Endothelial cell of umbilical vein (primary cell): Measurements from ENCODE around the gene ZNF837. TPM values are rescaled to one million over a fixed set of nuclear protein-coding genes. Genes with fewer than 3 reads are reported as not detected.

Experiments
- BruUV-seq: library from RNA; stranded (reverse); fragments of 400-500 nt; replicated peaks from 2 replicates; lab custom pipeline; 2021; lab: Mats Ljungman, UMichigan
- CTCF ChIA-PET: fragments of 300-600, 350-600 bp; sonication (Branson Sonifier 250); formaldehyde crosslinking; loops from one replicate; lab custom pipeline; 2021; ENCODE audit warnings: antibody characterized with exemption, inconsistent platforms; lab: Charles Lee
- POLR2A ChIA-PET: fragments of 300-600, 350-600 bp; sonication (Branson Sonifier 250); formaldehyde crosslinking; loops from one replicate; lab custom pipeline; 2021; ENCODE audit warnings: antibody characterized with exemption, inconsistent platforms; lab: Charles Lee
- DNase-seq: peaks from one replicate; pipeline ENCODE4 v3.0.0-alpha.2; 2011; ENCODE audit warnings: low read depth, low spot score
- FAIRE-seq: peaks from 2 replicates; lab custom pipeline; 2011; peaks lifted over from hg19 to GRCh38; lab: Jason Lieb, UNC
- H2AFZ ChIP-seq: 2 replicates; pipeline ENCODE4 v1.6.0; 2012; ENCODE audit warnings: low read depth, low read length, control low read depth, inconsistent platforms
- H3K27ac ChIP-seq: 2 replicates; pipeline ENCODE4 v1.5.1; 2011; ENCODE audit warnings: low read depth, mild to moderate bottlenecking, control low read depth, low read length, moderate library complexity; ENCODE audit not compliant: insufficient read depth
- H3K27me3 ChIP-seq, 2 experiments: 2 replicates each; pipeline versions ENCODE4 v1.6.0 to v1.6.1; 2011; ENCODE audit warnings: low read length in 2 of 2, mixed read lengths in 1 of 2; ENCODE audit not compliant: control insufficient read depth in 2 of 2, insufficient read depth in 2 of 2
- H3K36me3 ChIP-seq, 2 experiments: 2 replicates in 1 of 2; 3 replicates in 1 of 2; pipeline ENCODE4 v1.5.1; 2011; ENCODE audit warnings: low read length in 2 of 2, mild to moderate bottlenecking in 1 of 2, moderate library complexity in 1 of 2; ENCODE audit not compliant: control insufficient read depth in 2 of 2, insufficient read depth in 2 of 2; ENCODE audit errors: extremely low read depth in 1 of 2
- H3K4me1 ChIP-seq: 3 replicates; pipeline ENCODE4 v1.5.1; 2011; ENCODE audit warnings: mild to moderate bottlenecking, low read length; ENCODE audit not compliant: control insufficient read depth, insufficient read depth; ENCODE audit errors: extremely low read depth
- H3K4me2 ChIP-seq: 2 replicates; pipeline ENCODE4 v1.6.1; 2011; ENCODE audit warnings: low read length, control low read depth, mixed read lengths; ENCODE audit not compliant: insufficient read depth
- H3K4me3 ChIP-seq, 3 experiments: fragments of 200-600 bp in 1 of 3; sonication (generic), shearing (Covaris generic) in 1 of 3; replicated peaks in 1 of 3; 2 replicates each; pipeline ENCODE4 v1.5.1; 2011 to 2016; ENCODE audit warnings: control low read depth in 3 of 3, low read length in 3 of 3, mild to moderate bottlenecking in 2 of 3, inconsistent platforms in 1 of 3, low read depth in 1 of 3, moderate library complexity in 1 of 3; ENCODE audit not compliant: insufficient read depth in 1 of 3
- H3K79me2 ChIP-seq: 2 replicates; pipeline ENCODE4 v1.6.0; 2012; ENCODE audit warnings: low read length, inconsistent platforms; ENCODE audit not compliant: control insufficient read depth, insufficient read depth
- H3K9ac ChIP-seq: replicated peaks from 2 replicates; pipeline ENCODE3; 2011; ENCODE audit warnings: low read length, control low read depth; ENCODE audit not compliant: insufficient read depth; ENCODE audit errors: extremely low read depth
- H3K9me1 ChIP-seq: replicated peaks from 3 replicates; pipeline ENCODE4 v1.6.0; 2011; ENCODE audit warnings: mild to moderate bottlenecking, low read length; ENCODE audit not compliant: control insufficient read depth, insufficient read depth; ENCODE audit errors: extremely low read depth
- H3K9me3 ChIP-seq: replicated peaks from 2 replicates; pipeline ENCODE4 v1.5.1; 2012; ENCODE audit warnings: low read length, inconsistent platforms; ENCODE audit not compliant: control insufficient read depth, insufficient read depth
- H4K20me1 ChIP-seq: replicated peaks from 2 replicates; pipeline ENCODE3; 2011; ENCODE audit warnings: mild to moderate bottlenecking, low read length; ENCODE audit not compliant: control insufficient read depth, insufficient read depth; ENCODE audit errors: extremely low read depth
- EZH2 ChIP-seq: IDR thresholded peaks from 2 replicates; pipeline ENCODE4 v1.6.1; 2012; ENCODE audit warnings: borderline replicate concordance, low read depth, mild to moderate bottlenecking, moderate library complexity, low read length, inconsistent platforms; ENCODE audit not compliant: severe bottlenecking
- GATA2 ChIP-seq: IDR thresholded peaks from 2 replicates; pipeline ENCODE4 v1.7.0; 2011; ENCODE audit warnings: low read depth, mild to moderate bottlenecking, moderate library complexity, mixed read lengths, low read length; ENCODE audit not compliant: insufficient read length, insufficient read depth
- JUN ChIP-seq: IDR thresholded peaks from 2 replicates; pipeline ENCODE4 v1.6.1; 2011; ENCODE audit warnings: borderline replicate concordance, low read depth; ENCODE audit not compliant: insufficient read length, insufficient read depth
- MYC ChIP-seq: IDR thresholded peaks from one replicate; pipeline ENCODE4 v1.6.1; 2011; ENCODE audit warnings: mild to moderate bottlenecking, low read depth, low read length
- POLR2A ChIP-seq: IDR thresholded peaks from 2 replicates; pipeline ENCODE4 v1.6.1; 2012; ENCODE audit warnings: low read depth, mild to moderate bottlenecking, control low read depth, low read length
- dilution Hi-C: fragments of 300-500 bp; cut with MboI; formaldehyde crosslinking; loops from one replicate; pipeline ENCODE4 v1.15.0; 2019; ENCODE audit warnings: low sequenced_read_pairs; ENCODE audit not compliant: extremely low pct_ligation_motif_present
- intact Hi-C: fragments of 100-400 bp; cut with micrococcal nuclease; formaldehyde crosslinking; loops from one replicate; pipeline ENCODE4 v1.10.0; 2022
- polyA plus RNA-seq, 4 experiments: library from polyadenylated mRNA; depleted of rRNA in 3 of 4; stranded (reverse) in 3 of 4; unstranded in 1 of 4; fragments of >200 nt; gene quantifications; 2 replicates each; pipeline versions ENCODE4 v1.2.1 to v1.2.3, GENCODE V29; 2011 to 2012; ENCODE audit warnings: missing spikeins in 1 of 4
- total RNA-seq: library from RNA; stranded (reverse); gene quantifications from 2 replicates; pipeline ENCODE4 v1.2.3, GENCODE V29; 2021
- TF ChIP-seq, protein P1 (sequence below): IDR thresholded peaks from 2 replicates; pipeline ENCODE4 v1.6.1; 2011; ENCODE audit not compliant: insufficient read depth, insufficient read length
- TF ChIP-seq, protein P2 (sequence below), 2 donors: IDR thresholded peaks; 1 replicate in 1 of 2; 2 replicates in 1 of 2; pipeline ENCODE4 v1.5.1; 2011; ENCODE audit warnings: low read length in 2 of 2, mild to moderate bottlenecking in 2 of 2, moderate library complexity in 2 of 2, control low read depth in 1 of 2, inconsistent platforms in 1 of 2, low read depth in 1 of 2; ENCODE audit not compliant: insufficient read depth in 1 of 2; ENCODE audit errors: extremely low read depth in 1 of 2

The ZNF837 gene
- total and polyA plus RNA-seq, 2 donors (not counting 3 experiments of a cell fraction or from before 2014, with no cell fraction given): 1.4 to 1.6 TPM

DNA sequence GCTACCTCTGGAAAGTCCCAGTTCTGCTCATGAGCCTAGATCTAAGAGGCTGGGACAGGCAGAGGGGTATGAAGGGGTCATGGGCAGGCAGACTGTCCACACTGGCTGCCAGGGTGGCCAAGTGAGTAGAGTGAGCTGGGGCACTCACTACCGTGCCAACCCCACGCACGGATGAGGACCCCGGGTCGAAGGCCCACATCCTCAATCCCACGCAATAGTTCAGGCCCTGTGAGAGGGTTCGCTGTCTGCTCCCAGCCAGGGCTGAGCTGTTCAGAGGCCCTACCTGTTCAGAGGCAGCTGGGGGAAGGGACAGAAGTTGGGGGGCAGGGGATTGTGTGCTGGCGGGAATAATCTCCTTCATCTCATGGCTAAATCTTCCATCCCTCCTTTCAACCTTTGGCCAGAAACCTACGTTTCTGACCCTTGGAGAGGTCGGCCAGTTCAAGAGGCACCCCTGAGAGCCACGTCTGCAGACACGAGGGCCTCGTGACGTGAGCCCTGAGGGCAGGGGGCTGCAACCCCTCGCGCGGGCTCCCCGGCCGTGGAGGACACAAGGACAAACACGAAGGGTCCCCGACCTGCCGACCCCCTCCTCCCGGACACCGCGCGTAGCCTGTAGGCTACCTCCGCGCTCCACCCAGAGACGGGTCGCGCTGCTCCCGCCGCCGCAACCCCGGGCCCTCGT, 5.2 kb upstream of the ZNF837 start:
- intact Hi-C loops (loop anchor here (2.0 kb wide), 1 partner anchor 15 kb away; no protein-coding TSS in a partner anchor), dilution Hi-C loops (no loop called here)
- Histone ChIP-seq H3K9me3 (no peaks in the 10 kb centered on the region), H3K27ac (peak overlapping the region; percentile 88), H2AFZ (peak overlapping the region; percentile 66), H4K20me1 (peaks cover 2% of the 10 kb centered on the region), H3K9me1 (no peaks in the 10 kb centered on the region), H3K4me2 (peak overlapping the region; percentile 76), H3K27me3 (no peaks in the 10 kb centered on the region), H3K4me3 (peak overlapping the region; percentile 42 to 93 (median 67)), H3K4me1 (peaks cover 17% of the 10 kb centered on the region), H3K9ac (peak overlapping the region; percentile 91), H3K36me3 (peaks cover 0 to 5% of the 10 kb centered on the region in 2 experiments), H3K79me2 (peaks cover 32% of the 10 kb centered on the region)
- POLR2A ChIA-PET: no interaction called here
- no TSS peak for BruUV-seq
- CTCF ChIA-PET: no interaction called here
- TF ChIP-seq, protein P1, sequence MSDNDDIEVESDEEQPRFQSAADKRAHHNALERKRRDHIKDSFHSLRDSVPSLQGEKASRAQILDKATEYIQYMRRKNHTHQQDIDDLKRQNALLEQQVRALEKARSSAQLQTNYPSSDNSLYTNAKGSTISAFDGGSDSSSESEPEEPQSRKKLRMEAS: no peak
- TF ChIP-seq POLR2A (no peak), JUN (no peak)
- no peak for DNase-seq
- no peak for FAIRE-seq

DNA sequence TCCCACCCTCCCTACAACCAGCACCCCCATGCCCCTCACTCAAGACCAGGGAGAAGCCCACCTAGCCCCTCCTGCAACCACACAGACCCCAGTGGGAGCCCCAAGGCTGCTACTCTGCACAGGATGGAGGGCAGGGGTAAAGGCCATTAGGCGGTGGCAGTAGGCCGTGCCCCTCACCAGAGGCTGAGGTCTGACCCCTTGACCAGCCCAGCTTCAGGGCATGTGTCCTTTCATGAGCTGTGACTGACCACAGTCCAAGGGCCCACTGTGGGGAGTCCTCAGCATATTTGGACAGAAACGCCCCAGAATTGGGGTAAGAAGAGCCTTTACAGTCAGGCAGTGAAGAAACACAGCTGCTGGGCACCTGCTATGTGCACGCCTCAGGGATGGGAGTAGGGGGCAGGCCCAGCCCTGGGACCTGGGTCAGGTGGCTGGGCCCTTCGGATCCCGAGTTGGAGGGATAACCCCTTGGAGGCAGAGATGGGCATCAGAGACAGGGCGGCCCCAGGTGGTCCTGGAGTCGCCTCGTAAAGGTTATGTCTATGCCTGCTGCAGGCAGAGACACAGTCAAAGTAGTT, 4.6 kb upstream of the ZNF837 start:
- Histone ChIP-seq H3K9ac (no peak overlapping the region), H3K27ac (no peak overlapping the region), H3K4me2 (no peak overlapping the region), H3K4me3 (no peak overlapping the region), H2AFZ (no peak overlapping the region), H3K79me2 (peaks cover 27% of the 10 kb centered on the region), H3K9me1 (no peaks in the 10 kb centered on the region), H3K9me3 (no peaks in the 10 kb centered on the region), H3K4me1 (peaks cover 18% of the 10 kb centered on the region), H3K36me3 (peaks cover 0 to 5% of the 10 kb centered on the region in 2 experiments), H3K27me3 (no peaks in the 10 kb centered on the region), H4K20me1 (peaks cover 2% of the 10 kb centered on the region)
- FAIRE-seq (no peak), DNase-seq (no peak)
- CTCF ChIA-PET: no interaction called here
- intact Hi-C loops: no loop called here
- no TSS peak for BruUV-seq
- dilution Hi-C loops: no loop called here
- TF ChIP-seq, protein P1: no peak
- TF ChIP-seq, protein P2, sequence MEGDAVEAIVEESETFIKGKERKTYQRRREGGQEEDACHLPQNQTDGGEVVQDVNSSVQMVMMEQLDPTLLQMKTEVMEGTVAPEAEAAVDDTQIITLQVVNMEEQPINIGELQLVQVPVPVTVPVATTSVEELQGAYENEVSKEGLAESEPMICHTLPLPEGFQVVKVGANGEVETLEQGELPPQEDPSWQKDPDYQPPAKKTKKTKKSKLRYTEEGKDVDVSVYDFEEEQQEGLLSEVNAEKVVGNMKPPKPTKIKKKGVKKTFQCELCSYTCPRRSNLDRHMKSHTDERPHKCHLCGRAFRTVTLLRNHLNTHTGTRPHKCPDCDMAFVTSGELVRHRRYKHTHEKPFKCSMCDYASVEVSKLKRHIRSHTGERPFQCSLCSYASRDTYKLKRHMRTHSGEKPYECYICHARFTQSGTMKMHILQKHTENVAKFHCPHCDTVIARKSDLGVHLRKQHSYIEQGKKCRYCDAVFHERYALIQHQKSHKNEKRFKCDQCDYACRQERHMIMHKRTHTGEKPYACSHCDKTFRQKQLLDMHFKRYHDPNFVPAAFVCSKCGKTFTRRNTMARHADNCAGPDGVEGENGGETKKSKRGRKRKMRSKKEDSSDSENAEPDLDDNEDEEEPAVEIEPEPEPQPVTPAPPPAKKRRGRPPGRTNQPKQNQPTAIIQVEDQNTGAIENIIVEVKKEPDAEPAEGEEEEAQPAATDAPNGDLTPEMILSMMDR (IDR thresholded peaks at IDR 0.05; ENCODE audit: extremely low read depth in 1 of 2, insufficient read depth in 1 of 2, low read depth in 1 of 2, low read length in 2 of 2): no peak
- TF ChIP-seq POLR2A (no peak), MYC (no peak), GATA2 (no peak), EZH2 (no peak)
- POLR2A ChIA-PET: no interaction called here
